Panc1 (cell line): ENCODE results near the gene OPN4. TPM values are rescaled to one million over a fixed set of nuclear protein-coding genes. Genes with fewer than 3 reads are reported as not detected.

Experiments
- ATAC-seq: fragments of 200-7000 bp; cut with Tn5 transposase; 2 replicates; pipeline ENCODE4 v1.9.1; 2020; ENCODE audit warnings: mild to moderate bottlenecking, moderate library complexity
- BruUV-seq: library from RNA; stranded (reverse); fragments of 400-500 nt; replicated peaks from 2 replicates; lab custom pipeline; 2021; lab: Mats Ljungman, UMichigan
- CTCF ChIA-PET: fragments of 300-600 bp; sonication (Branson Sonifier 250); formaldehyde crosslinking; loops from one replicate; lab custom pipeline; 2022; ENCODE audit warnings: antibody characterized with exemption; lab: Charles Lee
- POLR2A ChIA-PET: fragments of 300-600 bp; sonication (Branson Sonifier 250); formaldehyde crosslinking; loops from one replicate; lab custom pipeline; 2022; ENCODE audit warnings: antibody characterized with exemption; lab: Charles Lee
- DNase-seq: peaks from one replicate; pipeline ENCODE4 v3.0.0-alpha.2; 2010; ENCODE audit warnings: low read depth, low spot score
- H3K27ac ChIP-seq: 2 replicates; pipeline ENCODE4 v1.5.1; 2011; ENCODE audit warnings: mild to moderate bottlenecking, low read length, inconsistent platforms
- H3K27me3 ChIP-seq: fragments of 200-500 bp; sonication (Bioruptor generic); 2 replicates; pipeline ENCODE4 v1.6.0; 2014; ENCODE audit warnings: low read length, inconsistent platforms; ENCODE audit not compliant: control insufficient read depth, insufficient read depth
- H3K36me3 ChIP-seq: fragments of 200-500 bp; sonication (Bioruptor generic); 2 replicates; pipeline ENCODE4 v1.5.1; 2014; ENCODE audit warnings: inconsistent platforms, mild to moderate bottlenecking, low read length, moderate library complexity; ENCODE audit not compliant: control insufficient read depth, insufficient read depth
- H3K4me1 ChIP-seq: 2 replicates; pipeline ENCODE4 v1.5.1; 2011; ENCODE audit warnings: inconsistent platforms, mild to moderate bottlenecking, low read length, moderate library complexity; ENCODE audit not compliant: control insufficient read depth, insufficient read depth
- H3K4me3 ChIP-seq, 2 experiments: 2 replicates each; pipeline ENCODE4 v1.5.1; 2011 to 2012; ENCODE audit warnings: low read depth in 2 of 2, low read length in 2 of 2, mild to moderate bottlenecking in 2 of 2, inconsistent platforms in 1 of 2, moderate library complexity in 1 of 2
- H3K9me3 ChIP-seq: fragments of 200-500 bp; sonication (Bioruptor generic); 2 replicates; pipeline ENCODE4 v1.5.1; 2014; ENCODE audit warnings: low read depth, mild to moderate bottlenecking, inconsistent platforms, low read length, moderate library complexity; ENCODE audit not compliant: control insufficient read depth, insufficient read depth
- POLR2AphosphoS5 ChIP-seq: IDR thresholded peaks from 2 replicates; pipeline ENCODE4 v1.6.1; 2012; ENCODE audit warnings: mild to moderate bottlenecking, low read depth, low read length, moderate library complexity
- SIN3A ChIP-seq: IDR thresholded peaks from 2 replicates; pipeline ENCODE4 v1.6.1; 2012; ENCODE audit warnings: low read depth, mild to moderate bottlenecking, low read length, moderate library complexity, borderline replicate concordance; ENCODE audit not compliant: insufficient read depth
- TCF7L2 ChIP-seq: IDR thresholded peaks from 2 replicates; pipeline ENCODE4 v1.6.1; 2011; ENCODE audit warnings: mild to moderate bottlenecking, low read depth, low read length, inconsistent platforms
- in situ Hi-C: cut with HindIII; loops from 2 replicates; pipeline ENCODE4 v1.10.0; 2016; ENCODE audit warnings: low sequenced_read_pairs, low pct_unique_long_range_greater_than_20kb
- intact Hi-C: fragments of 100-400 bp; cut with micrococcal nuclease; formaldehyde crosslinking; loops from one replicate; pipeline ENCODE4 v1.10.0; 2022; ENCODE audit not compliant: unreplicated experiment
- total RNA-seq: library from RNA; stranded (reverse); gene quantifications from one replicate; pipeline ENCODE4 v1.2.1, GENCODE V29; 2021; ENCODE audit not compliant: unreplicated experiment
- TF ChIP-seq, protein P1 (sequence below), 2 experiments: IDR thresholded peaks; 2 replicates each; pipeline ENCODE4 v1.6.1; 2011 to 2012; ENCODE audit warnings: low read depth in 2 of 2, control low read depth in 1 of 2, low read length in 1 of 2, mild to moderate bottlenecking in 1 of 2, moderate library complexity in 1 of 2; ENCODE audit not compliant: insufficient read depth in 1 of 2
- TF ChIP-seq, protein P2 (sequence below): fragments of 450-650 bp; IDR thresholded peaks from 2 replicates; pipeline ENCODE4 v1.5.1; 2017; ENCODE audit warnings: mild to moderate bottlenecking

The OPN4 gene
- total RNA-seq, 1 experiment from 2014 or later: not detected

GRCh38 chr10:86657011-86657395 is 2.7 kb downstream of the OPN4 start:
- Histone ChIP-seq H3K36me3 (no peaks in the 10 kb centered on the region), H3K4me1 (no peaks in the 10 kb centered on the region), H3K27me3 (no peaks in the 10 kb centered on the region), H3K27ac (no peak overlapping the region), H3K4me3 (no peak overlapping the region), H3K9me3 (no peaks in the 10 kb centered on the region)
- DNase-seq: no peak
- in situ Hi-C loops (no loop called here), intact Hi-C loops (no loop called here)
- ChIA-PET POLR2A (no interaction called here), CTCF (no interaction called here)
- ATAC-seq: no peak
- no TSS peak for BruUV-seq
- TF ChIP-seq, protein P1, sequence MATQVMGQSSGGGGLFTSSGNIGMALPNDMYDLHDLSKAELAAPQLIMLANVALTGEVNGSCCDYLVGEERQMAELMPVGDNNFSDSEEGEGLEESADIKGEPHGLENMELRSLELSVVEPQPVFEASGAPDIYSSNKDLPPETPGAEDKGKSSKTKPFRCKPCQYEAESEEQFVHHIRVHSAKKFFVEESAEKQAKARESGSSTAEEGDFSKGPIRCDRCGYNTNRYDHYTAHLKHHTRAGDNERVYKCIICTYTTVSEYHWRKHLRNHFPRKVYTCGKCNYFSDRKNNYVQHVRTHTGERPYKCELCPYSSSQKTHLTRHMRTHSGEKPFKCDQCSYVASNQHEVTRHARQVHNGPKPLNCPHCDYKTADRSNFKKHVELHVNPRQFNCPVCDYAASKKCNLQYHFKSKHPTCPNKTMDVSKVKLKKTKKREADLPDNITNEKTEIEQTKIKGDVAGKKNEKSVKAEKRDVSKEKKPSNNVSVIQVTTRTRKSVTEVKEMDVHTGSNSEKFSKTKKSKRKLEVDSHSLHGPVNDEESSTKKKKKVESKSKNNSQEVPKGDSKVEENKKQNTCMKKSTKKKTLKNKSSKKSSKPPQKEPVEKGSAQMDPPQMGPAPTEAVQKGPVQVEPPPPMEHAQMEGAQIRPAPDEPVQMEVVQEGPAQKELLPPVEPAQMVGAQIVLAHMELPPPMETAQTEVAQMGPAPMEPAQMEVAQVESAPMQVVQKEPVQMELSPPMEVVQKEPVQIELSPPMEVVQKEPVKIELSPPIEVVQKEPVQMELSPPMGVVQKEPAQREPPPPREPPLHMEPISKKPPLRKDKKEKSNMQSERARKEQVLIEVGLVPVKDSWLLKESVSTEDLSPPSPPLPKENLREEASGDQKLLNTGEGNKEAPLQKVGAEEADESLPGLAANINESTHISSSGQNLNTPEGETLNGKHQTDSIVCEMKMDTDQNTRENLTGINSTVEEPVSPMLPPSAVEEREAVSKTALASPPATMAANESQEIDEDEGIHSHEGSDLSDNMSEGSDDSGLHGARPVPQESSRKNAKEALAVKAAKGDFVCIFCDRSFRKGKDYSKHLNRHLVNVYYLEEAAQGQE (IDR thresholded peaks at IDR 0.05; ENCODE audit: insufficient read depth in 1 of 2, low read depth in 2 of 2, low read length in 1 of 2): no peak
- TF ChIP-seq, protein P2, sequence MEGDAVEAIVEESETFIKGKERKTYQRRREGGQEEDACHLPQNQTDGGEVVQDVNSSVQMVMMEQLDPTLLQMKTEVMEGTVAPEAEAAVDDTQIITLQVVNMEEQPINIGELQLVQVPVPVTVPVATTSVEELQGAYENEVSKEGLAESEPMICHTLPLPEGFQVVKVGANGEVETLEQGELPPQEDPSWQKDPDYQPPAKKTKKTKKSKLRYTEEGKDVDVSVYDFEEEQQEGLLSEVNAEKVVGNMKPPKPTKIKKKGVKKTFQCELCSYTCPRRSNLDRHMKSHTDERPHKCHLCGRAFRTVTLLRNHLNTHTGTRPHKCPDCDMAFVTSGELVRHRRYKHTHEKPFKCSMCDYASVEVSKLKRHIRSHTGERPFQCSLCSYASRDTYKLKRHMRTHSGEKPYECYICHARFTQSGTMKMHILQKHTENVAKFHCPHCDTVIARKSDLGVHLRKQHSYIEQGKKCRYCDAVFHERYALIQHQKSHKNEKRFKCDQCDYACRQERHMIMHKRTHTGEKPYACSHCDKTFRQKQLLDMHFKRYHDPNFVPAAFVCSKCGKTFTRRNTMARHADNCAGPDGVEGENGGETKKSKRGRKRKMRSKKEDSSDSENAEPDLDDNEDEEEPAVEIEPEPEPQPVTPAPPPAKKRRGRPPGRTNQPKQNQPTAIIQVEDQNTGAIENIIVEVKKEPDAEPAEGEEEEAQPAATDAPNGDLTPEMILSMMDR: no peak
- TF ChIP-seq TCF7L2 (no peak), POLR2AphosphoS5 (no peak), SIN3A (no peak)

- H3K27ac ChIP-seq: no peak overlapping the region
- ChIA-PET POLR2A (no interaction called here), CTCF (no interaction called here)
- H3K4me1 ChIP-seq: no peaks in the 10 kb centered on the region
- no peaks in the 10 kb centered on the region for H3K36me3 ChIP-seq
- no peak overlapping the region for H3K4me3 ChIP-seq
- TF ChIP-seq POLR2AphosphoS5: no peak
- no peak for TF ChIP-seq SIN3A
- TF ChIP-seq TCF7L2: no peak
- TF ChIP-seq, protein P2: no peak
- TF ChIP-seq, protein P1 (IDR thresholded peaks at IDR 0.05; ENCODE audit: insufficient read depth in 1 of 2, low read depth in 2 of 2, low read length in 1 of 2): no peak
- DNase-seq: no peak
- intact Hi-C loops: no loop called here
- no peaks in the 10 kb centered on the region for H3K27me3 ChIP-seq
- in situ Hi-C loops: no loop called here
- H3K9me3 ChIP-seq: no peaks in the 10 kb centered on the region
- ATAC-seq: no peak
- no TSS peak for BruUV-seq
Measured at GRCh38 chr10:86657396-86658011, 3.2 kb downstream of the OPN4 start.
